Mammary epithelial cell (primary cell): ENCODE measurements around the gene PRX.

Experiments used
- CTCF ChIP-seq, 2 donors: IDR thresholded peaks in 1 of 2; conservative IDR thresholded peaks in 1 of 2; 2 replicates each; pipeline ENCODE4 v1.5.1; 2011 to 2012; ENCODE audit warnings: inconsistent platforms in 2 of 2, low read length in 2 of 2, mild to moderate bottlenecking in 2 of 2, control low read depth in 1 of 2, low read depth in 1 of 2; ENCODE audit not compliant: insufficient read depth in 1 of 2; ENCODE audit errors: extremely low read depth in 1 of 2
- EZH2 ChIP-seq: IDR thresholded peaks from 2 replicates; pipeline ENCODE4 v1.6.1; 2012; ENCODE audit warnings: low read length, inconsistent platforms, borderline replicate concordance

DNA sequence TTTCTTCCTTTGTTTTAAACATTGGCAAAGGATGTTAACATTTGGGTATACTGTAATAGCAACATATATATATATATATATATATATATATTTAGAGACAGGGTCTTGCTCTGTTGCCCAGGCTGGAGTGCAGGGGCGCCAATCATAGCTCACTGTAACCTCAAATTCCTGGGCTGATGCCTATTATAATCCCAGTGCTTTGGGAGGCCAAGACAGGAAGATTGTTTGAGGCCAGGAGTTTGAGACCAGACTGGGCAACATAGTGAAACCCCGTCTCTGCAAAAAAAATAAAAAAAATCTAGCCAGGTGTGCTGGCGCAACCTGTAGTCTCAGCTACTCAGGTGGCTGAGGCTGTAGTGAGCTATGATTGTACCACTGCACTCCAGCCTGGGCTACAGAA, 47.0 kb upstream of the PRX start:
- TF ChIP-seq EZH2 (no peak), CTCF (conservative IDR thresholded peaks at IDR 0.05 in 1 of 2, IDR thresholded peaks at IDR 0.05 in 1 of 2; ENCODE audit: extremely low read depth in 1 of 2, insufficient read depth in 1 of 2, low read depth in 1 of 2, low read length in 2 of 2) (no peak)
